Inferior parietal cortex (tissue), 1 donor: ENCODE results near the gene UQCC3.
A peak's percentile ranks its signal among the peaks of the same experiment; 100 is the strongest.
"Not testable (repeated sequence)": the region's sequence is repeated elsewhere in the genome, so short reads cannot be mapped to it uniquely, and the experiment has no call there.

Experiments
- DNase-seq: peaks from one replicate; pipeline ENCODE4 v3.0.0-alpha.2; 2016; ENCODE audit errors: extremely low spot score

The UQCC3 gene

DNA sequence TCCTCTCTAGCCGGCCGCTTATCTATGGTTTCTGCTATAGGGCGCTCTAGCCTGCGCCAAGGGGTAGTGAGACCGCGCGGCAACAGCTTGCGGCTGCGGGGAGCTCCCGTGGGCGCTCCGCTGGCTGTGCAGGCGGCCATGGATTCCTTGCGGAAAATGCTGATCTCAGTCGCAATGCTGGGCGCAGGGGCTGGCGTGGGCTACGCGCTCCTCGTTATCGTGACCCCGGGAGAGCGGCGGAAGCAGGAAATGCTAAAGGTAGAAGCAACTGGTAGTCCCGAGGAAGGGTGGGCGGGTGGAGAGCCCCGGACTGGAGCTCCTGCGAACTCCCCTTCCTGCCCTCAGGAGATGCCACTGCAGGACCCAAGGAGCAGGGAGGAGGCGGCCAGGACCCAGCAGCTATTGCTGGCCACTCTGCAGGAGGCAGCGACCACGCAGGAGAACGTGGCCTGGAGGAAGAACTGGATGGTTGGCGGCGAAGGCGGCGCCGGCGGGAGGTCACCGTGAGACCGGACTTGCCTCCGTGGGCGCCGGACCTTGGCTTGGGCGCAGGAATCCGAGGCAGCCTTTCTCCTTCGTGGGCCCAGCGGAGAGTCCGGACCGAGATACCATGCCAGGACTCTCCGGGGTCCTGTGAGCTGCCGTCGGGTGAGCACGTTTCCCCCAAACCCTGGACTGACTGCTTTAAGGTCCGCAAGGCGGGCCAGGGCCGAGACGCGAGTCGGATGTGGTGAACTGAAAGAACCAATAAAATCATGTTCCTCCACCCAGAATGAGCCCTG, at the start of gene UQCC3, which contains the start of gene LBHD1:
UQCC3 (plus strand) TSS at position 66 of the 782 bp plus-strand sequence; CDS start at position 139, 73 bp downstream.
LBHD1 (minus strand) TSS at position 660 of the 782 bp plus-strand sequence. CDS start 2,236 bp downstream, outside the sequence.
- peak; percentile 89 for DNase-seq

GRCh38 chr11:62622476-62623089, 48.9 kb upstream of the UQCC3 start:
- DNase-seq, result no peak

DNA sequence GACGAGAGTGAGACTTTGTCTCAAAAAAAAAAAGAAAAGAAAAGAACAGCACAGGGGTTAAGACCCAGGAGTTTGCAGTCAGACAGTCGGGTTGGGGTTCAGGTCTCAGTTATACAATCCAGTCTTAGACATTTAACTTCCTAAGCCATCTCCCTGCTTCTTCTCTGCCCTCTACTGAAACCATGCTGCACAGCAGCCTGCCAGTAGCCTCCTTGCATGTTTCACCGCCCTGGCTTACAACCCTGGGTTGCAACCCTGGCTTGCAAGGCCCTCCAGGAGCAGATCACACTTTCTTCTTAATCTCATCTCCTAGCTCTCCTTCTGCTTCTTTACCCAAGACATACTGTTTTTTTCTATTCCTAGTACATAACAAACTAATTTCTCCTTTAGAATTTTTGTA, 43.8 kb upstream of the UQCC3 start:
- DNase-seq, result no peak

GRCh38 chr11:62632492-62632891, 39.0 kb upstream of the UQCC3 start:
- DNase-seq, result no peak

DNA sequence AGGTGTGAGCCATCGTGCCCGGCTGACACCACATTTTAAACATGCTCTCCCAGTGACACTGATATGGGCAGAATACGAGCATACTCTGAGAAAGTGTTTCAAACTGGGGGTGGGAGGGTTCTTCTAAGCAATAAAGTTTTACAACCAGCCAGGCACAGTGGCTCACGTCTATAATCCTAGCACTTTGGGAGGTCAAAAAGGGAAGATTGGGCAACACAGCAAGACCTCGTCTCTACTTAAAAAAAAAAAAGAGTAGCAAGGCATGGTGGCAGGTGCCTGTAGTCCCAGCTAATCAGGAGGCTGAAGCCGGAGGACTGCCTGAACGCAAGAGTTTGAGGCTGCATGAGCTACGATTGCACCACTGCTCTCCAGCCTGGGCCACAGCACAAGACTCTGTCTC, 27.3 kb upstream of the UQCC3 start:
- DNase-seq, result no peak

DNA sequence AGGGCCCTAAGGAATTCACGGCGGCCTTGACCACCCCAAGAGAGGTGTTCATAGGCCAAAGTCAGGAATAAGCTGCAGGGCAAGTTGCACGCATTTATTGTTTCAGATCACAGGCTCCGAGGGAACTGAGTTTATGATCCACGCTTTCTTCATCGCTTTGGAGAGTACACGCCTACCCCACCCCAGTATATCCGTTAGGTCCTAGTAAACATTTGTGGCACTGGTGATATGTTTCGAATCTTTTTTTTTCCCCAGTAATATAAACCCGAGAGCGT, 25.9 kb upstream of the UQCC3 start:
- DNase-seq, result no peak

DNA sequence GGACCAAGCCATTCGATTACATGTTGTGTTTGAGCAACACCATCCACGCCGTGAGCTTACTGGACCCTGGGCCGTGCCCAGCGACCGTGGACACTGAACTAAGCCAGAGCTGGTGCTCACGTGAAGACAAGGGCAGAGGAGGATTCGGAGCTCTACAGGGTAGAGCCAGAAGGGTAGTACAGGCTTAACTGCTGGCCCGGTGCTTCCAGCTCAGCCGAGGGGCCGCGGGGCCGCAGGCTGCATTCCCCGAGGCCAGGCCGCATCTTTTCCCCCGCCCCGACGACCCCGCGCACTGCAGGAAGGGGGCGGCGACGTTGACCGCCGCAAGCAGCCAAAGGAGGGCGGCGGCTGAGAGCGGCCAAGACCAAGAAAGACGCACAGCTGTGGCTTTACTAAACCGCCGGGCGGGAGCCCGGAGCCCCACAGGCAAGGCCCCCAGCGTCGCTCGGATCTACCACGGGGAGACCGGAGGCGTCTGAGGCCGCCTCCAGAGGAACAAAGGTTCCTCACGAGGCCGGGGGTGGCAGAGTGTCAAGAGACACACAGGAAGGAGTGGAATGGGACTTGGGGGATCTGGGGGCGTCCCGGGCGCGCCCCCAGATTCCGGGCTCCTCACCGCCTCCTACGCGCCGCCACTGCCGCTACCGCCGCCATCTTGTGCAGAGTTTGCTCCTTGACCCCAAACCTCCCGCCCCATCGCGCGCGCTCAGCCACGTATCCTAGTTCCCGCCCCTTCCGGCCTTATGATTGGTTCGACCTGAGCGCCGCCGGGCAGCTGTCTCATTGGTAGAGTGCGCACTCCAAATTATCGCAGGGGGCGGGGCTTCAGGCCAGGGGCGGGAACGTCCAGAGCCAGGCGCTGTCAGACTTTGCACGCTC, 25.3 kb upstream of the UQCC3 start, which contains the start of gene GANAB:
GANAB (minus strand) TSS at position 668 of the 879 bp plus-strand sequence; CDS start at position 654, 14 bp downstream.
- peak; percentile 97 for DNase-seq

GRCh38 chr11:62646825-62647608, 24.5 kb upstream of the UQCC3 start:
- no peak for DNase-seq

DNA sequence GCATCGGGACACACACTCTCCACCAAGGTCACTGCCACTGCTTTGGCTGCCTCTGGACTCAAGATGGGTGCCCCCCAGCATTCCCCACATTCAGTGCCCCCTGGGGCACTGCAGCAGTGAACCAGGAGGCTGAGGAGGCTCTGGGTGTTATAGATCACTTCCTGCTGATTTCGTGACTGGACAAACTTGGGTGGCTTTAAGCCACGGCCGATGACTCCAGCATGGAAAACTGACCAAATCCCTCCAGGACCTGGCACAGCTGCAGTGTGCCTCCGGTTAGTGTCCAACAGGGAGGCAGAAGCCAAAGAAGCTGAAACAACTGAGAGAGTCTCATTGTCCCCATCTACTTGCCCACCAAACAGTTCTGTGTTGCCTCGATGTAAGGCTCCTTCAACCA, 23.9 kb upstream of the UQCC3 start:
- no peak for DNase-seq

DNA sequence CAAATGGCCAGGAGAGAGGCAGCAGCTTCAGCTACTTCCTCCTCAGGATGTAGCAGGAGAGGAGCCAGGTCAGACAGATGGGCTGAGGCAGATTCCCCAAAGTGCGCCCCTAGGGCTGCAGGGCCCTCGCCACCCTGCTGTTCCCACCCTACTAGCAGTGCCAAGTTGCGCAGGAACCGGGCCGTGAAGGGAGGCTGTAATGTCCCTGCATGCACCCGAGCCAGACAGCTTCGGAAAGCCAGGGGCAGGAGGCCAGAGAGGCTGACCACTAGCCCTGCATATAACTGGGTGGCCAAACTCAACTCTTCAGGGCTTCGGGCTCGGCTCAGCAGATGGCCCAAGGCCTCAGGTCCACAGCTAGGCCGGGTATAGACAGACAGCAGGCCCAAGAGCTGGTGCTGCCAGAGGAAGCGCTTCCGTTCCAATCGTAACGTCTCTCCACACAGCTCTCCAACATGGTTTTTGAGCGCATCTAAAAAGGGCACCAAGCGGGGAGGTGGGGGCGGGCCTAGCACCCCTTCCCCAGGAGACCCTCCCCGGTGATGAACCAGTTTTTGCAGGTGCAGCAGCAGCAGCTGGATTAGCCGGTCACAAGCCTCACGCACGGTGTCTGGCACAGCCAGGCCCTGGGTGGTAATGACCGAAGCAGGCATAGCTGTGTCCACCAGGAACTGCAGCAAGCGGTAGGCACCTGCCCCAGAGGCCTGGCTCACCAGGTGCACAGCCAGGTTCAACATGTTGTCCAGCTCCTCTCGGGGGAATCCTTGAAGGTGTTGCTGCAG, 23.1 kb upstream of the UQCC3 start:
- DNase-seq, result no peak

DNA sequence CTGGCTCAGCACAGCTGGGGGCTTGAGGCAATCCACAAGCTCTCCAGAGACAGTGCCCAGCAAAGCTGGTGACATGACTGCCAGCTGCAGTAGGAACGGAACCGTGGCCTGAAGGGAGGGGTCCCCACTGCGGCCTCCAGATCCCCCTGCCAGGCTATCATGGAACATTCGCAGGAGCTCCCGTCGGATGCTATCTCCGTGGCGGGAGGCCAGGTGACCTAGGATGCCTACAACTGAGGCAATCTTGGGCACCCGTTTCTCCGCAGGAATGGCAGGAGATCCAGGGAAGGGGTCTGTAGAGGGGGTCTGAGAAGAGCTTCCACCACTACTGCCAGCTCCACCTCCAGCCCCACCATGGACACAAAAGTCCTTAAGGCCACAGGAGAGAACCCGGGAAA, 22.5 kb upstream of the UQCC3 start:
- no peak for DNase-seq

DNA sequence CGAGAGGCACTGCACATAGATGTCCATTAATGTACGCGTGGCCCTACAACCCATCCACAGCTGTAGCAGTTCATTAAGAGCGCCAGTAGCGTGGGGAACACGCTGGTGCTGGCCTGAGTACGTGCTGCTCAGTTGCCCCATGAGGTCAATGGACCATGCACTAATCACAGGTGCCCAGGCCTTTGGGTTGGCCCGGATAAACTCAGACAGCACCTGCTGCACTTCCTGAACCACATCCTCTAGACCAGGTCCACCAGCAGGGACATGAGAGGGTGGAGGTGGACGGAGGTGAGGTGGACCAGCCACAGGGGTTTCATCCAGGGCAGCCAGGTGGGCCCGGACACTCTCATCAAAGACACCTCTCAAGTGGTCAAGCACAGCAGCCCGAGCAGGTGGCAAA, 22.0 kb upstream of the UQCC3 start:
- no peak for DNase-seq

DNA sequence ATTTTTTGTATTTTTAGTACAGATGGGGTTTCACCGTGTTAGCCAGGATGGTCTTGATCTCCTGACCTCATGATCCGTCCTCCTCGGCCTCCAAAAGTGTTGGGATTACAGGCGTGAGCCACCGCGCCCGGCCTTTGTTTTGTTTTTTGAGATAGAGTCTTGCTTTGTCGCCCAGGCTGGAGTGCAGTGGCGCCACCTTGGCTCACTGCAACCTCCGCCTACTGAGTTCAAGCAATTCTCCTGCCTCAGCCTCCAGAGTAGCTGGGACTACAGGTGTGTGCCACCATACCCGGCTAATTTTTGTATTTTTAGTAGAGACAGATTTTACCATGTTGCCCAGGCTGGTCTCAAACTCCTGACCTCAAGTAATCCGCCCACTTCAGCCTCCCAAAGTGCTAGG, 21.2 kb upstream of the UQCC3 start:
- DNase-seq, result not testable (repeated sequence)

DNA sequence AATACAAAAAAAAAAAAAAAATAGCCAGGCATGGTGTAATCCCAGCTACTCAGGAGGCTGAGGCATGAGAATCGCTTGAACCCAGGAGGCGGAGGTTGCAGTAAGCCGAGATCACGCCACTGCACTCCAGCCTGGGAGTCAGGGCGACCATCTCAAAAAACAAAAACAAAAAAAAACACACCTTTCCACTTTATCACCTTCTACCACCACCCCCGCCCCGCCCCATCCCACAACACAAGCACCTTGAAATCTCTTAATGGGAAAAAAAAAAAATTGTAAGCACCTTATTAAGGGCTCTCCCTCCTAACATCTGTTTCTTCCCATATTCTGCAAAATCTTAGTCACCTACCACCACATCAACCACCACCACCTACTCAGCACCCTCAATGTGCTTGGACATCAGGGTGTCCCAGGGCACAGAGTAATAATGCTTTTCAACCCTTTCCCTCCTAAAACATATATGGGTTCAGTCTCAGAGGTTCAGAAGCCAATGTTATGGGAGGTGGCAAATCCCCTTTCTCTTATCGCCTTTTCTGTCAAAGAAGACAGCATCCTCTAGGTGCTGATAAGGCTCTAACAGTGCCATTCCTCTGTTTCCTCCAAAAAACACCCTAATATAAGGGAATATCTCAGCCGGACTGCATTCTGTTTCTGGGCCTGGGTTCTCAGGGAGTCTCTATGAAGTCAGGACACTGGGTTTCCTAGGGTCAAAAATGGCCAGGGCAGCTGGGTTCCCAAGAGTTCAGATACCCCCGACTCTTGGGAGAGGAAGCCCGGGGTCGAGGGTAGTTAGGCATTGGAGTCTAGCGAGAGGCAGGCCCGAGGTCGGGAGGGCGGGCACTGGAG, 19.1 kb upstream of the UQCC3 start:
- no peak for DNase-seq

- no peak for DNase-seq
Observed at GRCh38 chr11:62654297-62654696, 17.2 kb upstream of the UQCC3 start.

GRCh38 chr11:62656796-62657429, 14.6 kb upstream of the UQCC3 start:
- no peak for DNase-seq

- DNase-seq, result peak; percentile 35
Observed at GRCh38 chr11:62664405-62665074, 6.9 kb upstream of the UQCC3 start.

GRCh38 chr11:62665075-62665598, 6.3 kb upstream of the UQCC3 start, which contains the start of the genes C11orf98 and CSKMT:
TSS of gene C11orf98 (minus strand) at chr11:62665210. CDS start at chr11:62665169, 41 bp downstream.
TSS of gene CSKMT (plus strand) at chr11:62665312. CDS start at chr11:62665880, 568 bp downstream.
- DNase-seq, result peak; percentile 97
